GM20000 (cell line): ENCODE measurements around the gene TAF10.

Source experiments
- DNase-seq: peaks from one replicate; pipeline ENCODE4 v3.0.0; 2012; ENCODE audit warnings: low spot score
- CTCF ChIP-seq: IDR thresholded peaks from 2 replicates; pipeline ENCODE4 v1.5.1; 2012; ENCODE audit warnings: mild to moderate bottlenecking, control low read depth; ENCODE audit errors: extremely low read depth, missing control alignments

The TAF10 gene

GRCh38 chr11:6571434-6572008, 40.5 kb downstream of the TAF10 start:
- TF ChIP-seq CTCF, result no peak
- DNase-seq, result no peak

DNA sequence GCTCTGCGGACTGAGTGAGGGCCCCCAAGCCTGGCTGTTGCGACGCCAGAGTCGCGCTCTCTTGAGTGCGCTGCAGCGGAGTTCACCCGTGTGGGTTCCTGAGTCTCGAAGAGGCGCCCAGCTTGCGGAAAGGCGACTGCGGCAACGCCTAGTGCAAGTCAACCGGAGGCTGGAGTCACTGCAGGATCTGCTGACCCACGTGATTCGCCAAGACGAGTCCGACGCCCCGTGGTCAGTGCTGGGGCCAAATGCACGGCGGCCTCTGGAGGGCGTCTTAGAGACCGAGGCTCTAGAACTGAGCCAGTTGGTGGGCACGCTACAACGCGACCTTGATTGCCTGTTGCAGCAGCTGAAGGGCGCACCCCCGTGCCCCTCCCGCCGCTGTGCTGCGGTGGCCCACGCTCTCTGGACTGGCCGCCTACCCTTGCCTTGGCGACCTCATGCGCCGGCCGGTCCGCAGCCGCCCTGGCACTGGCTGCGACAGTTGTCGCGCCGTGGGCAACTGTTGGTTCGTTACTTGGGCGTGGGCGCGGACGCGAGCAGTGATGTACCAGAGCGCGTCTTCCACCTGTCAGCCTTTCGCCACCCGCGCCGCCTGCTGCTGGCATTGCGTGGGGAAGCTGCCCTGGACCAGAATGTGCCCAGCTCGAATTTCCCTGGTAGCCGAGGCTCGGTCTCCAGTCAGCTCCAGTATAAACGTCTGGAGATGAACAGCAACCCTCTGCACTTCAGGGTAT, 41.2 kb downstream of the TAF10 start:
- TF ChIP-seq CTCF, result no peak
- no peak for DNase-seq

DNA sequence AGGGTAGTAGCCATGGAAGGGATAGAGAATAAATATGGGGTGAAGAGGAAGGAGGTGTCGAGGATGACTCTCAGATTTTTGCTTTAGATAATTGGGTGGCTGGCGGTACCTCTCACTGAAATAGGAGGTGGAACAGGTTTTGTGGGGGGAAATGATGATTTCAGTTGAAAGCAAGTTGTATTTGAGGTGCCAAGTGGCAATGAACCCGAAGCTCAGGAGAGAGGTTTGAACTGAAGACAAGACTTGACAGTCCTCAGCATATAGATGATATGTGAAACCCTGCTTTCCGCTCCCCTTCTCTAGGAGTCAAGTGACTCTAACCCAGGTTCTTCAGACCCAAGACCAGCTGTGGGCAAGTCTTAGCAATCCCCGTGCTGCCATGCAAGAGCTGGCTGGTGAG, 42.3 kb downstream of the TAF10 start:
- DNase-seq, result no peak
- no peak for TF ChIP-seq CTCF

GRCh38 chr11:6568191-6568918, 43.7 kb downstream of the TAF10 start:
- no peak for TF ChIP-seq CTCF
- DNase-seq, result no peak

DNA sequence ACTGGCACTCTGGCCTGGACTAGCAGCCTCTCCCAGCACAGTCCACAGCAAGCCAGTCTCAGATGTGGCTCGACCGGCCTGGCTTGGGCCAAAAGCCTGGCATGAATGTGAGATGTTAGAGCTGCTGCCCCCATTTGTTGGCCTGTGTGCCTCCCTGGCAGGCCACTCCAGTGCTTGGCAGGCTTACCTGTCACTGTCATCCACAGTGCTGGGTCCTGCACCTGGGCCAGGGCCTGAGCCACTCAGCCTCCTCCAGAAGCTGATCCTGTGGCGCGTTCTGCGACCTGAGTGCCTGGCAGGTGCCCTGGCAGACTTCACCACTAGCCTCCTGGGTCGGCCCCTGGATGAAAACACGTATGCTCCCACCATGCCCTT, 44.7 kb downstream of the TAF10 start:
- TF ChIP-seq CTCF, result no peak
- DNase-seq, result no peak

- no peak for TF ChIP-seq CTCF
- no peak for DNase-seq
Observed at GRCh38 chr11:6566704-6567370, 45.2 kb downstream of the TAF10 start.
